Kidney (tissue), 14 donors: ENCODE data around the gene VPS13A. TPM values are rescaled to one million over a fixed set of nuclear protein-coding genes. Genes with fewer than 3 reads are reported as not detected.

Experiments
- DNase-seq, 5 donors: peaks; one replicate each; pipeline ENCODE4 v3.0.0-alpha.2; 2013 to 2020
- FAIRE-seq: peaks from 2 replicates; lab custom pipeline; 2012; peaks lifted over from hg19 to GRCh38; lab: Jason Lieb, UNC
- H3K27ac ChIP-seq, 2 donors: one replicate each; pipeline ENCODE4 v1.7.0; 2013; ENCODE audit warnings: low read depth in 2 of 2, low read length in 2 of 2, inconsistent platforms in 1 of 2
- H3K27me3 ChIP-seq: one replicate; pipeline ENCODE4 v1.7.1; 2013; ENCODE audit warnings: low read length, inconsistent platforms; ENCODE audit not compliant: control insufficient read depth, insufficient read depth
- H3K36me3 ChIP-seq, 3 donors: one replicate each; pipeline versions ENCODE4 v1.7.0 to v1.7.1; 2013; ENCODE audit warnings: low read length in 3 of 3, control low read depth in 1 of 3, inconsistent platforms in 1 of 3; ENCODE audit not compliant: insufficient read depth in 3 of 3, control insufficient read depth in 2 of 3
- H3K4me1 ChIP-seq, 3 donors: one replicate each; pipeline versions ENCODE4 v1.7.0 to v1.7.1; 2013; ENCODE audit warnings: low read length in 3 of 3, inconsistent platforms in 1 of 3, low read depth in 1 of 3; ENCODE audit not compliant: control insufficient read depth in 2 of 3, insufficient read depth in 2 of 3
- H3K4me3 ChIP-seq, 3 donors: one replicate each; pipeline versions ENCODE4 v1.7.0 to v1.8.1; 2013; ENCODE audit warnings: low read length in 3 of 3, control low read depth in 1 of 3, inconsistent platforms in 1 of 3
- H3K9ac ChIP-seq, 3 donors: one replicate each; pipeline versions ENCODE4 v1.7.0 to v1.7.1; 2013; ENCODE audit warnings: low read length in 3 of 3, control low read depth in 1 of 3, inconsistent platforms in 1 of 3
- H3K9me3 ChIP-seq, 3 donors: one replicate each; pipeline versions ENCODE4 v1.7.0 to v1.7.1; 2013; ENCODE audit warnings: low read length in 3 of 3, control low read depth in 1 of 3, inconsistent platforms in 1 of 3; ENCODE audit not compliant: control insufficient read depth in 2 of 3, insufficient read depth in 1 of 3
- intact Hi-C: fragments of 100-400 bp; cut with DNase I; formaldehyde crosslinking; loops from one replicate; pipeline ENCODE4 v1.11.1; 2022
- polyA plus RNA-seq: library from polyadenylated mRNA; stranded (reverse); fragments of 350-450 nt; fragmentation: Illumina TruSeq; extraction: RNeasy Lipid Tissue Mini Kit (QIAGEN cat#74804); gene quantifications from one replicate; pipeline ENCODE4 v1.2.3, GENCODE V29; 2014; ENCODE audit warnings: low read depth, low replicate concordance; ENCODE audit not compliant: insufficient read depth
- total RNA-seq: library from RNA; stranded (reverse); fragmentation: NEBNext Ultra II Directional; extraction: Animal tissue kit (Norgen Biotek cat#: 25700); gene quantifications from one replicate; pipeline ENCODE4 v1.2.1, GENCODE V29; 2021
- TF ChIP-seq, protein P1 (sequence below): IDR thresholded peaks from 3 replicates; pipeline ENCODE4 v1.5.1; 2012; ENCODE audit warnings: mild to moderate bottlenecking, moderate library complexity, borderline replicate concordance; ENCODE audit not compliant: insufficient read depth; ENCODE audit errors: extremely low read depth
- donor health status: control.
- donor health status: control.
- donor health status: control.
- donor health status: control.
- donor health status: control.
- donor health status: DM: yes; HTN: yes; CAD: no.
- donor health status: Normal renal cell carcinoma (clear cell type).

VPS13A gene
- total and polyA plus RNA-seq, 2 donors from 2014 or later, result 10.1 to 32.1 TPM

- no peak overlapping the region for H3K4me3 ChIP-seq
- no peak overlapping the region for H3K9ac ChIP-seq
- H3K27me3 ChIP-seq, result no peaks in the 10 kb centered on the region
- H3K4me1 ChIP-seq, result no peaks in the 10 kb centered on the region
- FAIRE-seq, result no peak
- intact Hi-C loops, result no loop called here
- H3K27ac ChIP-seq, result no peak overlapping the region
- TF ChIP-seq, protein P1, sequence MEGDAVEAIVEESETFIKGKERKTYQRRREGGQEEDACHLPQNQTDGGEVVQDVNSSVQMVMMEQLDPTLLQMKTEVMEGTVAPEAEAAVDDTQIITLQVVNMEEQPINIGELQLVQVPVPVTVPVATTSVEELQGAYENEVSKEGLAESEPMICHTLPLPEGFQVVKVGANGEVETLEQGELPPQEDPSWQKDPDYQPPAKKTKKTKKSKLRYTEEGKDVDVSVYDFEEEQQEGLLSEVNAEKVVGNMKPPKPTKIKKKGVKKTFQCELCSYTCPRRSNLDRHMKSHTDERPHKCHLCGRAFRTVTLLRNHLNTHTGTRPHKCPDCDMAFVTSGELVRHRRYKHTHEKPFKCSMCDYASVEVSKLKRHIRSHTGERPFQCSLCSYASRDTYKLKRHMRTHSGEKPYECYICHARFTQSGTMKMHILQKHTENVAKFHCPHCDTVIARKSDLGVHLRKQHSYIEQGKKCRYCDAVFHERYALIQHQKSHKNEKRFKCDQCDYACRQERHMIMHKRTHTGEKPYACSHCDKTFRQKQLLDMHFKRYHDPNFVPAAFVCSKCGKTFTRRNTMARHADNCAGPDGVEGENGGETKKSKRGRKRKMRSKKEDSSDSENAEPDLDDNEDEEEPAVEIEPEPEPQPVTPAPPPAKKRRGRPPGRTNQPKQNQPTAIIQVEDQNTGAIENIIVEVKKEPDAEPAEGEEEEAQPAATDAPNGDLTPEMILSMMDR, result no peak
- peaks cover 0 to 13% (median 5%) of the 10 kb centered on the region in 3 donors for H3K36me3 ChIP-seq
- DNase-seq, result no peak
- no peaks in the 10 kb centered on the region for H3K9me3 ChIP-seq
Measured at GRCh38 chr9:77211561-77211960, 34.2 kb downstream of the VPS13A start.

DNA sequence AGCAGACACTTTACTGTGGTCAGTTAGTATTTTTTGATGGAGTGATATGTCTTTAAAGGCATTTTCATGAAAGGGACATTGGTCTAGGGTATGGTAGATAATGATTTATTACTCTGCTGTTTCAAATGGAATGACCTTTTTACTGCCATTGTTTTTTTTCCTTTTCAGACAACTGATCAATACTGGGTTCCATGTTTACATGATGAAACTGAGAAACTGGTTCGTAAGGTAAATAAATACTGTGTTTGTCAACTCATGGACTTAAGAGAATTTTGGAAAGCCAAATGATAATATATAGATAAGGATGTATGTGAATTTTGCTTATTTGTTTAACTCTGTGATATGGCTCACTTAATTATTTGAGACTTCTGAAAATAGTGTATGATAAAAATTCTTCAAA, 35.5 kb downstream of the VPS13A start:
- intact Hi-C loops, result no loop called here
- TF ChIP-seq, protein P1, result no peak
- FAIRE-seq, result no peak

GRCh38 chr9:77215874-77216273, 38.5 kb downstream of the VPS13A start:
- H3K27ac ChIP-seq, result no peak overlapping the region
- H3K9ac ChIP-seq, result no peak overlapping the region
- no peaks in the 10 kb centered on the region for H3K27me3 ChIP-seq
- peaks cover 0 to 5% (median 4%) of the 10 kb centered on the region in 3 donors for H3K36me3 ChIP-seq
- TF ChIP-seq, protein P1, result no peak
- H3K4me3 ChIP-seq, result no peak overlapping the region
- H3K4me1 ChIP-seq, result no peaks in the 10 kb centered on the region
- FAIRE-seq (no peak), DNase-seq (peak in 2 of 5 donors; percentile 5 to 29)
- no peaks in the 10 kb centered on the region for H3K9me3 ChIP-seq
- intact Hi-C loops, result no loop called here

More for the DNA sequence above, 35.5 kb downstream of the VPS13A start:
- H3K4me1 ChIP-seq, result no peaks in the 10 kb centered on the region
- no peak for DNase-seq
- no peak overlapping the region for H3K27ac ChIP-seq
- H3K27me3 ChIP-seq, result no peaks in the 10 kb centered on the region
- H3K9ac ChIP-seq, result no peak overlapping the region
- no peaks in the 10 kb centered on the region for H3K9me3 ChIP-seq
- H3K36me3 ChIP-seq, result peaks cover 0 to 10% (median 5%) of the 10 kb centered on the region in 3 donors
- H3K4me3 ChIP-seq, result no peak overlapping the region

DNA sequence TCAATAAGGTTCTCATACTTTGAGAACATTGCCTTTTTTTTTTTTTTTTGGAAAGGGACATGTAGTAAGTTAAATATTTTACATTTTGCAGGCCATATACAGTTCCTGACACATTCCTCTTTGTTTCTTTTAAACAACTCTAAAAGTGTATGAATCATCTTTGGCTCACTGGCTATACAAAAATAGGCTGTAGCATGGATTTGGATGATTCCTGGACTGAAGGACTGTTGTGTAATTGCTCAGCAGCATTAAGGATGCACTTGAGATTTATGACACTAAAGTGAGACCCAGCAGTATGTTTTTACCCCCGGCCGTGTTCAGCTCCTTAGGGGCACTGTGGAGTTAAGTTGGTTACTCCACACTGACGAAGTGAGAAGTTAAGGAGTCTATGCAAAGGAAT, 41.3 kb downstream of the VPS13A start:
- H3K4me3 ChIP-seq, result no peak overlapping the region
- FAIRE-seq (no peak), DNase-seq (no peak)
- H3K27ac ChIP-seq, result no peak overlapping the region
- no peaks in the 10 kb centered on the region for H3K9me3 ChIP-seq
- H3K4me1 ChIP-seq, result no peaks in the 10 kb centered on the region
- TF ChIP-seq, protein P1, result no peak
- H3K36me3 ChIP-seq, result peaks cover 0 to 9% (median 0%) of the 10 kb centered on the region in 3 donors
- H3K27me3 ChIP-seq, result no peaks in the 10 kb centered on the region
- no peak overlapping the region for H3K9ac ChIP-seq
- intact Hi-C loops, result no loop called here
